ENCODE measurements around the gene SPEM3. TPM values are rescaled to one million over a fixed set of nuclear protein-coding genes. Genes with fewer than 3 reads are reported as not detected.
"Not testable (repeated sequence)": the region's sequence is repeated elsewhere in the genome, so short reads cannot be mapped to it uniquely, and the experiment has no call there.

SPEM3 gene
- total RNA-seq, 3 donors from 2014 or later, result not detected

DNA sequence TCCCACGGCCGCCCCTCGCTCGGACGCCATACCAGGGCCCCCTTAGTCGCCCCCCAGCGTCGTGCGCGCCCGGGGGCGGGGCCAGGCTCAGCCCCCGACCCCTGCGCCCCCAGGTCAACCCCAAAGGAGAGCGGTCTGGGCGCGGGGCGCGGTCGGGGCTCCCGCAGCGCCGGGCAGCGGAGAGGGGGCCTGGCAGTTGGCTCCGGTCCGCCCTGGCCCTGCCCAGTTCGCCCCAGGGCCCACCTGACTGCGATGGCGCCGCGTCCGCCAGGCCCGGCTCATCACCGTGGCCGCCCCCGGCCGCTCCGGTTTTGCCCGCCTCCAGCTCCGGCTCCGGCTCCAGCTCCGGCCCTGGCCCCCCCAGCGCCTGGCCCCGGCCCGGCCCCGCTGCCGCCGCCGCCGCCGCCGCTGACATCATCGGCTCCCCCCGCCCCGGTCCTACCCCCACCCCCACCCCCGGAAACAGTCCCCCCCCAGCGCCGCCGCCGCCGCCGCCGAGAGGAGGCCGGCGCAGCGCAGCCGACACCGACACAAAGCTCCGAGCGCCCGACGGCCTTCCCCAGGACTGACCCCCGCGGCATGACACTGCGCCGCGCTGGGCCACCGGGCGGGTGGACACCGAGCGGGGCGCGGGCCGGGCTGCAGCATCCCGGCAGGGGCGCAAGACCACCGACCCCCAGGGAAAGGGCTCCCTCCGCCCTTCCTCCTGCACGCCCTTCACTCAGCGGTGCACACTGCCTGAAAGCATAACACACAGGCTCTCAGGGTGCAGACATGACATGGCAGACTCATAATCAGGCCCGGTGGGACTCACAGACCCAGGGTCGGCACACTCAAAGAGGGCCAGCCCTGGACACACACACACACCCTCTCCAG lies 50.8 kb downstream of the SPEM3 start, which contains the start of gene ZBTB4:
Gene ZBTB4 (minus strand): TSS at position 419 of the 876 bp plus-strand sequence. CDS start 12,830 bp downstream, outside the sequence.
- Histone ChIP-seq H3K27ac (peak within 1 kb of the TSS; percentile 100), H3K36me3 (no peaks in the 10 kb centered on the region), H3K9me3 (no peaks in the 10 kb centered on the region), H3K4me1 (peaks cover 9 to 22% of the 10 kb centered on the region in 2 donors), H3K4me3 (peak within 1 kb of the TSS; percentile 93 to 100 (median 99)), H3K27me3 (no peaks in the 10 kb centered on the region)
- DNase-seq (ENCODE audit: low spot score in 2 of 2), result no peak
- intact Hi-C loops (cut with DNase I; ENCODE audit: low total_unique reads), result loop anchor here (10.0 kb wide), 1 partner anchor 45 kb away; the partner anchor contains the start of genes FGF11 and TMEM102
- TF ChIP-seq POLR2A (IDR thresholded peaks at IDR 0.05) (peak; percentile 38), POLR2AphosphoS5 (IDR thresholded peaks at IDR 0.05) (peak; percentile 70 to 75 (median 71))
- TF ChIP-seq, protein P1, sequence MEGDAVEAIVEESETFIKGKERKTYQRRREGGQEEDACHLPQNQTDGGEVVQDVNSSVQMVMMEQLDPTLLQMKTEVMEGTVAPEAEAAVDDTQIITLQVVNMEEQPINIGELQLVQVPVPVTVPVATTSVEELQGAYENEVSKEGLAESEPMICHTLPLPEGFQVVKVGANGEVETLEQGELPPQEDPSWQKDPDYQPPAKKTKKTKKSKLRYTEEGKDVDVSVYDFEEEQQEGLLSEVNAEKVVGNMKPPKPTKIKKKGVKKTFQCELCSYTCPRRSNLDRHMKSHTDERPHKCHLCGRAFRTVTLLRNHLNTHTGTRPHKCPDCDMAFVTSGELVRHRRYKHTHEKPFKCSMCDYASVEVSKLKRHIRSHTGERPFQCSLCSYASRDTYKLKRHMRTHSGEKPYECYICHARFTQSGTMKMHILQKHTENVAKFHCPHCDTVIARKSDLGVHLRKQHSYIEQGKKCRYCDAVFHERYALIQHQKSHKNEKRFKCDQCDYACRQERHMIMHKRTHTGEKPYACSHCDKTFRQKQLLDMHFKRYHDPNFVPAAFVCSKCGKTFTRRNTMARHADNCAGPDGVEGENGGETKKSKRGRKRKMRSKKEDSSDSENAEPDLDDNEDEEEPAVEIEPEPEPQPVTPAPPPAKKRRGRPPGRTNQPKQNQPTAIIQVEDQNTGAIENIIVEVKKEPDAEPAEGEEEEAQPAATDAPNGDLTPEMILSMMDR (IDR thresholded peaks at IDR 0.05), result no peak

DNA sequence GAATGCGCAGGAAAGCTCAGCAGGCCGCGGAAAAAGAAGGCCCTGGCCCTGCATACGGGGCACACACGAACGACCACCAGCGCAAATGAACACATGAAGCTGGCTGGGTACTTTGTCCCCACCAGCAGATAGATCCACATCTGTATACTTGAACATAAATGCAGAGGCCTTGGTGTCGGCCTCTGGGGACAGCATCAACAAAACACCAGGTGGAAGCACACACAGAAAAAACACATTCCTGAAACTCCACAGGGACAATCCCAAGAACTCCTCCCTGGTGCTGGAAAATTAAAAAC lies 51.4 kb downstream of the SPEM3 start:
- Histone ChIP-seq H3K9me3 (no peaks in the 10 kb centered on the region), H3K27ac (peak overlapping the region; percentile 100), H3K27me3 (no peaks in the 10 kb centered on the region), H3K36me3 (no peaks in the 10 kb centered on the region), H3K4me1 (peaks cover 9 to 22% of the 10 kb centered on the region in 2 donors), H3K4me3 (peak overlapping the region; percentile 93 to 100 (median 99))
- intact Hi-C loops (cut with DNase I; ENCODE audit: low total_unique reads), result loop anchor here (10.0 kb wide), 1 partner anchor 45 kb away; the partner anchor contains the start of genes FGF11 and TMEM102
- TF ChIP-seq, protein P1 (IDR thresholded peaks at IDR 0.05), result no peak
- peak in 1 of 3 donors; percentile 2 for TF ChIP-seq POLR2AphosphoS5 (IDR thresholded peaks at IDR 0.05)
- no peak for DNase-seq (ENCODE audit: low spot score in 2 of 2)

DNA sequence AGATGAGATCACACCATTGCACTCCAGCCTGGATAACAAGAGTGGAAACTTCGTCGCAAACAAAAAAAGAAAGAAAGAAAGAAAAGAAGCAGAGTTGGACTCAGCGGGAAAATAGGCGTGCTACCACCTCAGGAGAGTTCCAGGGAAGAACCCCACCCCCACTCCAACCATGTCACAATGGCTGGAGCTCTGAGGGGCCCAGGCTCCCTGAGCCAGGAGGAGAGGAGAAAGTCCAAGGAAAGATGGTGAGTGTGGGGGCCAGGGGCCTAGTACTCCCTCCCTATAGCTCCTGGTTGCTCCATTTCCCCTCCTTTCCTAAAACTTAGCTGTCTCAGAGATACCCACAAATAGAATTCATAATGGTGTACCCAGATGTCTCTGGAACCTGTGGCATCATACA lies 52.6 kb downstream of the SPEM3 start, which contains the start of gene SLC35G6:
Gene SLC35G6 (plus strand): TSS at position 172 of the 400 bp plus-strand sequence. CDS start 71 bp downstream, at position 243.
- peaks cover 6 to 19% of the 10 kb centered on the region in 2 donors for H3K4me1 ChIP-seq
- not testable (repeated sequence) for DNase-seq (ENCODE audit: low spot score in 2 of 2); H3K36me3 ChIP-seq; H3K27me3 ChIP-seq; H3K9me3 ChIP-seq
- H3K27ac ChIP-seq, result peak within 1 kb of the TSS; percentile 100
- peak within 1 kb of the TSS in 2 of 3 donors; percentile 99 to 100 for H3K4me3 ChIP-seq
- intact Hi-C loops (cut with DNase I; ENCODE audit: low total_unique reads), result loop anchor here (10.0 kb wide), 1 partner anchor 46 kb away; the partner anchor contains the start of genes FGF11 and TMEM102

DNA sequence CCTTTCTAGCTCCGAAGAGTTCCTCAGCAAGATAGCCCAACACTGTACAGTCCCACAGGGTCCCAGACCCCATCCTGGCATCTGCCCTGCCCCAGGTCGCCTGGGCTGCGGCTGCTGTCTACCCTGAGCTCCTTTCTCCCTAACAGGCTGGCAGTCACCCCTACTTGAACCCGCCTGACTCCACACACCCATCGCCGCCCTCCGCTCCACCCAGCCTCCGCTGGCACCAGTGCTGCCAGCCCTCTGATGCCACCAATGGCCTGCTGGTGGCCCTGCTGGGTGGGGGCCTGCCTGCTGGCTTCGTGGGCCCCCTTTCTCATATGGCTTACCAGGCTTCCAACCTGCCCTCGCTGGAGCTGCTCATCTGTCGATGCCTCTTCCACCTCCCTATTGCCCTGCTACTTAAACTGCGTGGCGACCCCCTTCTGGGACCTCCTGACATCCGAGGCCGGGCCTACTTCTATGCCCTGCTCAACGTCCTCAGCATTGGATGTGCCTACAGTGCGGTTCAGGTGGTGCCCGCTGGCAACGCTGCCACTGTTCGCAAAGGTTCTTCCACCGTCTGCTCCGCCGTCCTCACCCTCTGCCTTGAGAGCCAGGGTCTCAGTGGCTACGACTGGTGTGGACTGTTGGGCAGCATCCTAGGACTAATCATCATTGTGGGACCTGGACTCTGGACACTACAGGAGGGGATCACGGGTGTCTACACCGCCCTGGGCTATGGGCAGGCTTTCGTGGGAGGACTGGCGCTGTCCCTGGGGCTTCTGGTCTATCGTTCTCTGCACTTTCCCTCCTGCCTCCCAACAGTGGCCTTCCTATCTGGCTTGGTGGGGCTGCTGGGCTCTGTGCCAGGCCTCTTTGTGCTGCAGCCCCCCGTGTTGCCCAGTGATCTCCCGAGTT lies 53.4 kb downstream of the SPEM3 start:
- intact Hi-C loops (cut with DNase I; ENCODE audit: low total_unique reads), result loop anchor here (10.0 kb wide), 1 partner anchor 47 kb away; the partner anchor contains the start of genes FGF11 and TMEM102
- H3K36me3 ChIP-seq; DNase-seq (ENCODE audit: low spot score in 2 of 2); H3K27me3 ChIP-seq; H3K9me3 ChIP-seq; H3K4me3 ChIP-seq: not testable (repeated sequence)
- Histone ChIP-seq H3K27ac (peak overlapping the region; percentile 99), H3K4me1 (peaks cover 6 to 20% of the 10 kb centered on the region in 2 donors)

Other genes starting within 250 kb of the SPEM3 start
- 1 to 10 TPM; 1.0 to 1.4 (median 1.3) TPM for gene ASGR1, start 249.5 kb upstream of the SPEM3 start, total RNA-seq
- gene DLG4, start 209.0 kb upstream of the SPEM3 start, total RNA-seq, result 10 to 100 TPM in 2 of 3 donors, 1 to 10 TPM in 1; 7.2 to 18.4 (median 11.1) TPM
- 1,000 to 10,000 TPM in 1 of 3 donors, 100 to 1,000 TPM in 2; 421 to 1,002 (median 829) TPM for gene ACADVL, start 208.9 kb upstream of the SPEM3 start, total RNA-seq
- gene DVL2, start 194.3 kb upstream of the SPEM3 start, total RNA-seq, result 10 to 100 TPM; 32.0 to 58.2 (median 47.9) TPM
- gene PHF23, start 189.4 kb upstream of the SPEM3 start, total RNA-seq, result 10 to 100 TPM; 22.1 to 40.4 (median 37.7) TPM
- gene GABARAP, start 186.4 kb upstream of the SPEM3 start, total RNA-seq, result 100 to 1,000 TPM; 620 to 765 (median 631) TPM
- 10 to 100 TPM; 35.7 to 67.5 (median 60.5) TPM for gene CTDNEP1, start 177.1 kb upstream of the SPEM3 start, total RNA-seq
- 10 to 100 TPM; 26.9 to 36.7 (median 30.6) TPM for gene ELP5, start 176.6 kb upstream of the SPEM3 start, total RNA-seq
- 10 to 100 TPM in 2 of 3 donors, 1 to 10 TPM in 1; 5.4 to 95.9 (median 60.0) TPM for gene CLDN7, start 166.4 kb upstream of the SPEM3 start, total RNA-seq
- 10 to 100 TPM in 1 of 3 donors, 1 to 10 TPM in 2; 2.6 to 32.5 (median 3.5) TPM for gene SLC2A4, start 147.1 kb upstream of the SPEM3 start, total RNA-seq
- 1 to 10 TPM; 2.6 to 3.0 (median 2.9) TPM for gene YBX2, start 134.2 kb upstream of the SPEM3 start, total RNA-seq
- 100 to 1,000 TPM; 151 to 172 (median 163) TPM for gene EIF5A, start 121.2 kb upstream of the SPEM3 start, total RNA-seq
- 100 to 1,000 TPM in 1 of 3 donors, 10 to 100 TPM in 2; 77.3 to 109 (median 84.2) TPM for gene GPS2, start 113.5 kb upstream of the SPEM3 start, total RNA-seq
- 10 to 100 TPM; 15.0 to 22.9 (median 17.4) TPM for gene NEURL4, start 99.5 kb upstream of the SPEM3 start, total RNA-seq
- gene ACAP1, start 92.3 kb upstream of the SPEM3 start, total RNA-seq, result 1 to 10 TPM; 3.4 to 6.6 (median 5.2) TPM
- 10 to 100 TPM in 2 of 3 donors, 1 to 10 TPM in 1; 9.1 to 11.5 (median 11.0) TPM for gene KCTD11, start 76.7 kb upstream of the SPEM3 start, total RNA-seq
- gene TMEM95, start 73.7 kb upstream of the SPEM3 start, total RNA-seq, result not detected
- gene TNK1, start 47.8 kb upstream of the SPEM3 start, total RNA-seq, result 10 to 100 TPM in 2 of 3 donors, 1 to 10 TPM in 1; 1.1 to 22.1 (median 14.4) TPM
- 10 to 100 TPM; 16.0 to 24.3 (median 19.0) TPM for gene PLSCR3, start 34.3 kb upstream of the SPEM3 start, total RNA-seq
- gene TMEM256, start 24.8 kb upstream of the SPEM3 start, total RNA-seq, result 100 to 1,000 TPM in 1 of 3 donors, 10 to 100 TPM in 2; 77.6 to 113 (median 92.3) TPM
- gene NLGN2, start 21.0 kb upstream of the SPEM3 start, total RNA-seq, result 10 to 100 TPM in 1 of 3 donors, 1 to 10 TPM in 2; 6.7 to 13.1 (median 8.3) TPM
- gene SPEM1, start 8.5 kb upstream of the SPEM3 start, total RNA-seq, result not detected
- not detected for gene SPEM2, start 3.2 kb upstream of the SPEM3 start, total RNA-seq
- gene TMEM102, start 6.6 kb downstream of the SPEM3 start, total RNA-seq, result 10 to 100 TPM in 1 of 3 donors, 1 to 10 TPM in 2; 3.5 to 18.1 (median 9.5) TPM
- 1 to 10 TPM; 2.1 to 2.9 (median 2.9) TPM for gene FGF11, start 10.7 kb downstream of the SPEM3 start, total RNA-seq
- gene CHRNB1, start 16.2 kb downstream of the SPEM3 start, total RNA-seq, result 10 to 100 TPM in 2 of 3 donors, 1 to 10 TPM in 1; 8.5 to 11.8 (median 11.7) TPM
- 10 to 100 TPM; 34.4 to 46.9 (median 45.7) TPM for gene ZBTB4, start 50.8 kb downstream of the SPEM3 start, total RNA-seq
- gene SLC35G6, start 52.6 kb downstream of the SPEM3 start, total RNA-seq, result not detected
- gene POLR2A, start 55.5 kb downstream of the SPEM3 start, total RNA-seq, result 100 to 1,000 TPM in 1 of 3 donors, 10 to 100 TPM in 2; 64.2 to 174 (median 88.7) TPM
- 10 to 100 TPM; 39.3 to 65.3 (median 41.1) TPM for gene TNFSF12, start 120.2 kb downstream of the SPEM3 start, total RNA-seq
- gene TNFSF13, start 129.9 kb downstream of the SPEM3 start, total RNA-seq, result 10 to 100 TPM; 25.2 to 36.7 (median 33.6) TPM
- gene SENP3, start 133.1 kb downstream of the SPEM3 start, total RNA-seq, result 10 to 100 TPM; 59.5 to 65.2 (median 62.3) TPM
- 100 to 1,000 TPM in 1 of 3 donors, 10 to 100 TPM in 2; 49.8 to 220 (median 70.5) TPM for gene CD68, start 150.8 kb downstream of the SPEM3 start, total RNA-seq
- 100 to 1,000 TPM in 1 of 3 donors, 10 to 100 TPM in 2; 66.6 to 140 (median 74.4) TPM for gene MPDU1, start 155.0 kb downstream of the SPEM3 start, total RNA-seq
- gene SOX15, start 161.2 kb downstream of the SPEM3 start, total RNA-seq, result 1 to 10 TPM; 1.3 to 4.1 (median 1.6) TPM
- gene FXR2, start 186.0 kb downstream of the SPEM3 start, total RNA-seq, result 10 to 100 TPM; 22.8 to 33.9 (median 25.6) TPM
- 10 to 100 TPM; 52.5 to 78.4 (median 62.9) TPM for gene SAT2, start 199.0 kb downstream of the SPEM3 start, total RNA-seq
- gene SHBG, start 201.3 kb downstream of the SPEM3 start, total RNA-seq, result under 1 TPM in 1 of 3 donors, not detected in 2; 0.16 TPM
- gene ATP1B2, start 222.1 kb downstream of the SPEM3 start, total RNA-seq, result 1 to 10 TPM in 1 of 3 donors, under 1 TPM in 2; 0.16 to 1.2 (median 0.98) TPM